Activated T-cell treated with anti-CD3 and anti-CD28 coated beads for 24 hours (primary cell): ENCODE measurements around the gene DUSP3.

Experiments used
- DNase-seq: peaks from one replicate; pipeline ENCODE4 v3.0.0-alpha.2; 2020; ENCODE audit warnings: low read depth

DUSP3 gene

DNA sequence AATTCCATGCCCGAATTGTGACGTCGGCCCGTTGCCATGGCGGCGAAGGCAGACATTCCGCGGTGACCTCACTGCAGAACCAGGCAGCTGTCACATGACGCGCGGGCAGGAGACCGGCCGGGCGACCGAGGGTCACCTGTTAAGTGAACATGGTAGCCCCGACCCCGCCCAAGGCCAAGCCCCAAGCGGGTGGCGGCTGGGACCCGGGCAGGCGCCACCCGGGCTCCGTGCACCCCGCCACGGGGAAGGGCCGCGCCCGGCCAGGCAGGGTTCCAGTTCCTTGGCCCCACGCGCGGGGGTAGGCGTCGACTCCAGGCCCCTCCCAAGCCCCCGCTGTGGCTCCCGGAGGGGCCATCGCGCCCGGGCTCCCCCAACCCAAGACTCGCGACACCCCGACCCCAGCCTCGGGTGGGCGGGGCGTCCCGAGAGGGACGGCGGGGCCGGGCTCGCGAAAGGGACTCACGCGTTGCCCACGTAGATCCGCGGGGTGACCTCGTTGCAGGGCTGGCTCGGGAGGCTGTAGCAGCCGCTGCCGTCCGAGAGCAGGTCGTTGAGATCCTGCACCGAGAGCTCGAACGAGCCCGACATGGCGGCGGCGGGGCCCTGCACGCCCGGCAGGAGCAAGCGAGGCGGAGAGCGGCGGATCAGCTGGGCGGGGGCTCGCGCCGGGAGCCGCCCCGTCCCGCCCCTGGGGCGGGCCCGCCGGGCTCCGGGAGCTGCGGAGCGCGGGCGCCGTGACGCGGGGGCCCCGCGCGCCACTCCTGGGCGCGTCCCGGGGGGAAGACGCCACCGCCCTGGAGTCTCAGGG lies at the start of gene DUSP3:
TSS of gene DUSP3 (minus strand) at position 641 of the 808 bp plus-strand sequence. CDS start at position 588, 53 bp downstream.
- peak; percentile 72 for DNase-seq

- no peak for DNase-seq
Measured at GRCh38 chr17:43827596-43827995, 48.8 kb upstream of the DUSP3 start.

DNA sequence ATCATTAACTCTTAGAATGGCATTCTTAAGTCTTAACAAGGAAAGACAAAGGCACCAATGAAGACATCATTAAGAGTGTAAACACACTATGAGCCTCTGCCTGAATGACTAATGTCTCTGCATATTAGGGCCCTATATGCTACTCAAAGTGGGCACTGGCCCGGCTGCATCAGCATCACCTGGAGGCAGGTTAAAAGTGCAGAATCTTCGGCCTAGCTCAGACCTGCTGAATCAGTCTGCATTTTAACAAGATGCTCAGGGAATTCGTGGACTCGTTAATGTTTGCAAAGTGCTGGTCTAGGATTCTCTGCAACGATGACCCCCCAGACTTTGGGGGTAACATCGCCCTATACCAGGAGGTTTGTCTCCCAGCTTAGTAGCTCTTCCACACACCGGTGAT lies 47.4 kb upstream of the DUSP3 start:
- no peak for DNase-seq

- DNase-seq = no peak
Measured at GRCh38 chr17:43825567-43825966, 46.8 kb upstream of the DUSP3 start.

DNA sequence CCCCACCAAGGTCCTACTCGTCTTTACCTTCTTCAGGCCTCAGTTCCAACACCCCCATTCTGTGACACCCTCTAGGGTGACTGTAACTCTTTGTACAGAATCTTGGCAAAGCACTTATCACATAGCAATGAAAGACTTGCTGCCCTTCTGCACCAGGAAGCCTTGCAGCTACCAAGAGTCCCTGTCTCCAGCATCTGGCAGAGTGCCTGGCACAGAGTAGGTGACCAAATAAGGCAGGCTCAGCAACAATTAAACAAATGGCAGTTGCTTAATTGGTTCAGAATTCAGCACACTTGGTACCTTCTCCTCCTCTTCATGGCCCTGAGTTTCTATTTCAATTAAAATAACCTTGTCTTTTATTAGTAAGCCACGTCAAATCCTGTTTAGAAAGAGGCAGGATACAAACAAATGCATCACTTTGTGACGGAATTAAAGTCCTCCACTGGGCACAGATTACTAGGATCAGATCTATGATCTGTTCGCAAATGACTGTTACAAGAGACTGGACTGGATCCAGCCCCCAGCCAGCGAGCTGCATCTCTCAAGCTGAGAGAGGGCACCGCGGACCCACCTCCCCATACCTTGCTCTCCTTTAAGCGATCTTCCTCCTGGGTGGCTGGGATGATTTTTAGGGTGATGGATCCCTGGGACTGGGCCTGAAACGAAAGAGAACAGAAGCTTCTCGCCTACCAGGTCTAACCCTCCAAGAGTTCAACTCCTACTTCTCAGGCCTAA lies 44.7 kb upstream of the DUSP3 start:
- DNase-seq = no peak

DNA sequence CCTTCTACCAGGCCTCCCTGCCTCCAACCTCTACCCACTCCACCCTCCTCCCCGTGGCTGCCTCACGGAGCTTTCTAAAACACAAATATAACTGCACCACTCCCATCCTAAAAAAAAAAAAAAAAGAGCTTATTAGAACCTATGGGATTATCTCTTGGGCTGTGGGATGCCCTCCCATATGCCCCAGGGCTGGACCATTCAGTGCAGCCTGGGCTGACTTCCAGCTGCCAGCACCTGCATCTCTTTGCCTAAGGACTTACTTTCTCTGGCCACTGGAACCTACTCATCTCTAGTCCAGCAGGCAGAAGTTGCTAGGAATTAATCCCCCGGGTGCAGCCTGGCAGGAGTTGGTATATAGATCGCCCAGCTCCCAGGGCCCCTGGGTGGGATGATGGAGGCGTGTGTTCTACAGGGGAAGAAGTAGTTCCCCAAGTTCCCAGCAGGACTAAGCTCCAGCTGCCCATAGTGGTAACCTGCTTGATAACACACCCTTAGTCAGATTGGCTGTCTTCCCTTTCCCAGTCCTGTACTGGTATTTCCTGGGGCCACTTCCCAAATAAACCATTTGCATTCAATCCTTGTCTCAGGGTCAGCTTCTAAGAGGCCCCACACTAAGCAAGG lies 43.9 kb upstream of the DUSP3 start:
- no peak for DNase-seq

DNA sequence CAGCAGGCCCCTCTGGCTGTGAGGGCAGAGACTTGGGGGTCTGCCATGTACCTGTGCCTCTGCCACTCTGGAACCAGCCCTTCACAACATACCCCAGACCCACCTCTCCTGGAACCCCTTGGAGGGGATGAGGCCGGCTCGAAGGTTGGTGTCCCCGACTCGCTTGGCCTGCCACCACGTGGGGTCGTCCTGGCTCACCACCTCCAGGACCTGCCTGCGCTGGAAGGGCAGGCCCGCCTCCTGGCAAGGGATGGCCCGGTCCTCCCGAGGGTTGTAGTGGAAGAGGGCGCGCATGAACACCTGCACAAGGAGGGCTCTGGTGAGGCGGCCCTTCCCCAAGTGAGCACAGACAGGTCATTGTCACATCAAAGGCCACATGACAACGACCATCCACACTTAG lies 42.0 kb upstream of the DUSP3 start:
- no peak for DNase-seq

- DNase-seq = no peak
Measured at GRCh38 chr17:43818966-43819365, 40.2 kb upstream of the DUSP3 start.

GRCh38 chr17:43817826-43818225 lies 39.0 kb upstream of the DUSP3 start:
- DNase-seq = no peak

DNA sequence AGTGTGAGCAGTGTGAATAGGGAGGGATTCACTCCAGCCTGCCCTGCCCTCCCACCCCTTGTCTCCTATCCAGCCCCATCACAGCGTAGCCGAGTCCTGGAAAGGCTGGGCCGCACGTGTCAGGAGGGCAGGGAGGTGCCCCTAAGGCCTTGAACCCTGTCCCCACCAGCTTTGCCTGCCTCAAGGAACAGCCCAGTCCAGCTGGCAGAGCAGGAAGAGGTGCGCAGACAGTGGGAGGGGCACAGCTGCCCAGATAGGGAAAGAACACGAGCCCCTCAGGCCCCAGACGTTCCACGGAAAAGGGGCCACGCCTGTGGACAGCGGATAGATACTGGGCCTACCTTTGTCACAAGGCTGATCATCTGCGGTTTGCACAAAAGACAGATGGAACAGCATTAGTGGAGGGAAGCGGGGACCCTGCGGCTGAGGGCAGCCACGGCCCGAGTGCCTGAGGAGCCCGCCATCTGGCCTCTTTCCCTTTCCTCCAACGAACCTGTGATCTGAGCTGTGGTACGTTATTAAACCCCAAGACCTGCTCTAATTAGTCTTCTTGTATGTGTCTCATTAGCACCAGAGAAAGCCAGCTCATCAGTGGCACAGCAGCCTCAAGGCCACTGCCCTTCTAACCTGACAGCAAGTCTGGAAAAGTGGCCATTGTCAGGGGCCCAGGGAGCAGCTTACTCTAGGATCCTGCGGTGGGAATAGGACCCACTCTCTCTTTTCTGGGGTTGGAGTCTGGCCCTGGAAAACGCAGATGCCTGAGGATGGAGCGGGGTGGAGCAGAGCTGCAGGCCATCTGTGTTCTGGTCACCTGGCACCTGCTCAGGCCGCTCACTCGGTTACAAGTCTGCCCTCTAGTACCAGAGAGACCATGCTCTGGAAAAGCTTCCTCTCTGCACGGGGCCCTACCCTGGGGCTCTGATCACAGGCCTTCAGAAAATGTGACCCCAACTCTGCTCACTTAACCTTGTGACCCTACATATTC lies 37.9 kb upstream of the DUSP3 start:
- DNase-seq = no peak

GRCh38 chr17:43814714-43815113 lies 35.9 kb upstream of the DUSP3 start:
- no peak for DNase-seq

- DNase-seq = no peak
Measured at GRCh38 chr17:43814026-43814425, 35.2 kb upstream of the DUSP3 start.

DNA sequence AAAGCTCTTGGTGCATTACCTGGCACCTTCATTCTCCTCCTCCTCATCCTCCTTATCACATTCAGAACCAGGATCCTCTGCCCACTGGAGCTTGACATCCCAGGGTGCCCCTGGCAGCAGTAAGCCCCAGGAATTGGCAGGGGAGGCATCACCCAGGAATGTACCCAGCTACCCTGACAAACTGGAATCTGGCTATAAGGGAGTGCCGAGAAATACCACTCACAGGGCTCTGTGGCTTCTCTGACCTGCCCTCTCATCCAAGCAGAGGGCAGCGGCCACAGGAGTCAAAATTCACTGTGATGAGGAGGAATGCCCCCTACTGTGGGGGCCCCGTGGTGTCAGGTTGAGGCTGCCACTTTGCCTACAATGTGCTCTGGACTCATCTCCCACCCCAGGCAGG lies 34.6 kb upstream of the DUSP3 start:
- DNase-seq = no peak

GRCh38 chr17:43812396-43813265 lies 33.9 kb upstream of the DUSP3 start:
- DNase-seq = no peak

GRCh38 chr17:43810823-43811222 lies 32.0 kb upstream of the DUSP3 start:
- no peak for DNase-seq

DNA sequence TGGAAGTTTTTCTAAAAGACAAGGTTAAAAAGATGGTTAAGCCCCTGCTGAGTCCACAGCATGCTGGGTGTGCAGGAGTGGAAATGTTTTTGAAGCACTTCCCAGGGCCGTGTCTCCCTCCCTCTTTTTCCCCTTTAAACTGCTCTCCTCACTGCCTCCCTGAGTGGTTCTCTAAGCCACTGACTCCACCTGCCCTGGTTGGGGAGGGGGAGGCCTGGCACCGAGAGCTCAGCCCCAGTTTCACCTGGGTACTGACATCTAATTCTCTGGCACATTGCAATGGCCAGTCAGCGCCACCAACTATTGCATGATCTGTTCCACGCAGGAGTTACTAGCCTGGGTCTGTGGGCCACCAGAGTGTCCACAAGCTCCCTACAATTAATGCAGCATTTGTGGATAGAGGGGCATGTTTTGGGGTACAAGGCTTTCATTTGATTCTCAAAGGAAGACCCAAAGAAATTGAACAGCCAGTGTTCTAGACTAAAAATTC lies 31.5 kb upstream of the DUSP3 start:
- no peak for DNase-seq

GRCh38 chr17:43809121-43809520 lies 30.3 kb upstream of the DUSP3 start:
- DNase-seq = no peak

- DNase-seq = no peak
Measured at GRCh38 chr17:43808076-43808475, 29.3 kb upstream of the DUSP3 start.

- no peak for DNase-seq
Measured at GRCh38 chr17:43805117-43805516, 26.3 kb upstream of the DUSP3 start.

GRCh38 chr17:43803758-43804157 lies 25.0 kb upstream of the DUSP3 start:
- no peak for DNase-seq

DNA sequence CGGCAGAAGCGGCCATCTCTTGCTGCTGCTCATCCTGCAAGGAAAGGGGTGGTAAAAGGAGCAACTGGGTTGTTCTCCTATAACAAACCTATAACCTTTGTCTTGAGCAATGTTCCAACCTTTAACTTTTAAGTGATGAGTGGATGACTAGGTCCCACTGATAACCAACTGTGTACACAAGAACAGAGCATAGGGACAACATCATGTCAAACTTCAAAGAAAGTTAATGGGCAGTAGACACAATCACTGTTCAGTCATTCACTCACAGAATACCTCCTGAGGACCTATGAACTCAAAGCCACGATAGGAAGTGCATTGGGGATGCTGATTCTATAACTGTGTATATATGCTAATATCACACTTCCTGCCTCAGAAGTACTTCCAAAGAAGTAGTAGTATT lies 23.1 kb upstream of the DUSP3 start:
- DNase-seq = no peak
